Anterior cingulate cortex (tissue), 58 donors: ENCODE data around the gene RNF151.
"Not testable (repeated sequence)": the region's sequence is repeated elsewhere in the genome, so short reads cannot be mapped to it uniquely, and the experiment has no call there.

ENCODE experiments used
- DNase-seq, 58 donors: peaks; one replicate each; lab custom pipeline; 2025; lab: John Stamatoyannopoulos, UW

RNF151 gene

GRCh38 chr16:1966460-1966859, at the start of gene RNF151:
Gene RNF151 (plus strand): TSS chr16:1966856. CDS start chr16:1966882, 26 bp downstream.
- no peak for DNase-seq

GRCh38 chr16:1917056-1917664, 49.5 kb upstream of the RNF151 start:
- DNase-seq: no peak

- DNase-seq: no peak
These were observed 48.8 kb upstream of the RNF151 start for GRCh38 chr16:1917665-1918350.

- DNase-seq: no peak
These were observed 48.0 kb upstream of the RNF151 start, which contains the start of gene HS3ST6 for GRCh38 chr16:1918351-1919326. Gene HS3ST6 (minus strand): TSS chr16:1918415. CDS start chr16:1918323, 92 bp downstream.

GRCh38 chr16:1919327-1919998, 47.2 kb upstream of the RNF151 start:
- DNase-seq: no peak

GRCh38 chr16:1920122-1920521, 46.5 kb upstream of the RNF151 start:
- not testable (repeated sequence) for DNase-seq

- DNase-seq: no peak
These were observed 45.9 kb upstream of the RNF151 start for GRCh38 chr16:1920727-1921171.

GRCh38 chr16:1922357-1922756, 44.3 kb upstream of the RNF151 start:
- no peak for DNase-seq

GRCh38 chr16:1923299-1924034, 43.2 kb upstream of the RNF151 start:
- DNase-seq: no peak

GRCh38 chr16:1924095-1924494, 42.6 kb upstream of the RNF151 start:
- no peak for DNase-seq

- DNase-seq: no peak
These were observed 40.4 kb upstream of the RNF151 start for GRCh38 chr16:1926271-1926670.

GRCh38 chr16:1929105-1929504, 37.6 kb upstream of the RNF151 start:
- peak in 3 of 58 donors; percentile 5 to 33 (median 21) for DNase-seq

GRCh38 chr16:1929578-1930337, 36.9 kb upstream of the RNF151 start:
- DNase-seq: peak in 57 of 58 donors; percentile 10 to 89 (median 73)

- no peak for DNase-seq
These were observed 36.3 kb upstream of the RNF151 start for GRCh38 chr16:1930338-1930720.

GRCh38 chr16:1932050-1933028, 34.3 kb upstream of the RNF151 start:
- DNase-seq: no peak

GRCh38 chr16:1933097-1933661, 33.5 kb upstream of the RNF151 start:
- DNase-seq: no peak

GRCh38 chr16:1936945-1937479, 29.6 kb upstream of the RNF151 start:
- DNase-seq: no peak
